ENCODE data around the gene CR2. TPM values are rescaled to one million over a fixed set of nuclear protein-coding genes. Genes with fewer than 3 reads are reported as not detected.

Gene CR2
- total RNA-seq, 1 experiment from 2014 or later: 1.8 TPM

GRCh38 chr1:207427832-207428585, 26.1 kb upstream of the CR2 start:
- no peaks in the 10 kb centered on the region for H3K79me1 ChIP-seq (ENCODE audit: insufficient read depth, low read depth, low read length, poor library complexity, severe bottlenecking)
- peaks cover 0 to 11% (median 5%) of the 10 kb centered on the region in 3 experiments; a peak in 5 of 7 replicates for H3K36me3 Mint-ChIP-seq (ENCODE audit: insufficient read depth in 1 of 3, low read depth in 3 of 3)
- H2AFZ ChIP-seq (ENCODE audit: low read length): no peak overlapping the region
- no peak overlapping the region for H3T11ph ChIP-seq (ENCODE audit: low read length)
- H2BK12ac ChIP-seq (ENCODE audit: insufficient read length, low read depth, low read length): no peak overlapping the region
- H3K18ac ChIP-seq (ENCODE audit: insufficient read length, low read depth, low read length): no peak overlapping the region
- no peak overlapping the region for H2BK120ac ChIP-seq (ENCODE audit: low read depth, low read length, poor library complexity, severe bottlenecking)
- H3K23me2 ChIP-seq (ENCODE audit: insufficient read length, low read depth, low read length, poor library complexity, severe bottlenecking): no peaks in the 10 kb centered on the region
- no peak overlapping the region for H3K27ac ChIP-seq (ENCODE audit: insufficient read length, low read depth, low read length)
- no peak overlapping the region for H3K56ac ChIP-seq (ENCODE audit: insufficient read length, low read depth, low read length)
- H3K4me1 Mint-ChIP-seq: peaks cover 12 to 13% of the 10 kb centered on the region in 2 experiments
- H2BK5ac ChIP-seq (ENCODE audit: insufficient read length, low read length): no peak overlapping the region
- H4K5ac ChIP-seq (ENCODE audit: insufficient read length, low read depth, low read length): no peak overlapping the region
- H3K4me2 ChIP-seq (ENCODE audit: insufficient read depth, insufficient read length, low read length): no peak overlapping the region
- no peak overlapping the region for H2BK15ac ChIP-seq (ENCODE audit: low read depth, low read length)
- H3K4ac ChIP-seq (ENCODE audit: low read depth, low read length): no peak overlapping the region
- no CpG with 5 or more reads among the region's 1 CpG for WGBS (ENCODE audit: extremely low coverage, insufficient read length, low lambda C conversion rate)
- no peaks in the 10 kb centered on the region for H3K9me3 ChIP-seq (ENCODE audit: control insufficient read depth, low read depth, low read length)
- H4K91ac ChIP-seq (ENCODE audit: insufficient read length, low read depth, low read length): no peak overlapping the region
- no peaks in the 10 kb centered on the region for H4K20me1 ChIP-seq (ENCODE audit: control insufficient read depth, insufficient read depth, insufficient read length)
- no peaks in the 10 kb centered on the region; the same call in 1 of the 2 replicates for H3K4me1 ChIP-seq (ENCODE audit: insufficient read depth, low read length)
- no peak overlapping the region for H3K27ac Mint-ChIP-seq
- H3K4me3 Mint-ChIP-seq: no peak overlapping the region
- H3K27me3 Mint-ChIP-seq (ENCODE audit: low read depth): peaks cover 15% of the 10 kb centered on the region
- peaks cover 11 to 15% of the 10 kb centered on the region in 2 experiments for H3K9me3 Mint-ChIP-seq
- no peak overlapping the region for H2AK5ac ChIP-seq (ENCODE audit: insufficient read length, low read length)
- 0 out of 2 replicates have a peak, but pooled peaks cover 2% of the 10 kb centered on the region for H3K27me3 ChIP-seq (ENCODE audit: insufficient read depth, low read length)
- no peaks in the 10 kb centered on the region for H3K79me2 ChIP-seq (ENCODE audit: insufficient read depth, low read length)
- DNase-seq: no peak
- TF ChIP-seq, protein P1, sequence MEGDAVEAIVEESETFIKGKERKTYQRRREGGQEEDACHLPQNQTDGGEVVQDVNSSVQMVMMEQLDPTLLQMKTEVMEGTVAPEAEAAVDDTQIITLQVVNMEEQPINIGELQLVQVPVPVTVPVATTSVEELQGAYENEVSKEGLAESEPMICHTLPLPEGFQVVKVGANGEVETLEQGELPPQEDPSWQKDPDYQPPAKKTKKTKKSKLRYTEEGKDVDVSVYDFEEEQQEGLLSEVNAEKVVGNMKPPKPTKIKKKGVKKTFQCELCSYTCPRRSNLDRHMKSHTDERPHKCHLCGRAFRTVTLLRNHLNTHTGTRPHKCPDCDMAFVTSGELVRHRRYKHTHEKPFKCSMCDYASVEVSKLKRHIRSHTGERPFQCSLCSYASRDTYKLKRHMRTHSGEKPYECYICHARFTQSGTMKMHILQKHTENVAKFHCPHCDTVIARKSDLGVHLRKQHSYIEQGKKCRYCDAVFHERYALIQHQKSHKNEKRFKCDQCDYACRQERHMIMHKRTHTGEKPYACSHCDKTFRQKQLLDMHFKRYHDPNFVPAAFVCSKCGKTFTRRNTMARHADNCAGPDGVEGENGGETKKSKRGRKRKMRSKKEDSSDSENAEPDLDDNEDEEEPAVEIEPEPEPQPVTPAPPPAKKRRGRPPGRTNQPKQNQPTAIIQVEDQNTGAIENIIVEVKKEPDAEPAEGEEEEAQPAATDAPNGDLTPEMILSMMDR (conservative IDR thresholded peaks at IDR 0.05): no peak
- H3K23ac ChIP-seq (ENCODE audit: insufficient read length, low read depth, low read length): no peak overlapping the region
- H3K14ac ChIP-seq (ENCODE audit: insufficient read depth, low read length): no peak overlapping the region
- H2BK20ac ChIP-seq (ENCODE audit: low read depth, low read length, poor library complexity, severe bottlenecking): no peak overlapping the region
- no peak overlapping the region for H3K9ac ChIP-seq (ENCODE audit: extremely low read depth, insufficient read length, low read length)
- no peak overlapping the region for H4K8ac ChIP-seq (replicated peaks; ENCODE audit: insufficient read length, low read depth, low read length)

All from H9 (cell line).